Measurements from ENCODE around the gene FMO4. TPM values are rescaled to one million over a fixed set of nuclear protein-coding genes. Genes with fewer than 3 reads are reported as not detected.
"Not testable (repeated sequence)": the region's sequence is repeated elsewhere in the genome, so short reads cannot be mapped to it uniquely, and the experiment has no call there.

The FMO4 gene
- total RNA-seq, 2 donors from 2014 or later = 1.5 to 2.3 TPM

DNA sequence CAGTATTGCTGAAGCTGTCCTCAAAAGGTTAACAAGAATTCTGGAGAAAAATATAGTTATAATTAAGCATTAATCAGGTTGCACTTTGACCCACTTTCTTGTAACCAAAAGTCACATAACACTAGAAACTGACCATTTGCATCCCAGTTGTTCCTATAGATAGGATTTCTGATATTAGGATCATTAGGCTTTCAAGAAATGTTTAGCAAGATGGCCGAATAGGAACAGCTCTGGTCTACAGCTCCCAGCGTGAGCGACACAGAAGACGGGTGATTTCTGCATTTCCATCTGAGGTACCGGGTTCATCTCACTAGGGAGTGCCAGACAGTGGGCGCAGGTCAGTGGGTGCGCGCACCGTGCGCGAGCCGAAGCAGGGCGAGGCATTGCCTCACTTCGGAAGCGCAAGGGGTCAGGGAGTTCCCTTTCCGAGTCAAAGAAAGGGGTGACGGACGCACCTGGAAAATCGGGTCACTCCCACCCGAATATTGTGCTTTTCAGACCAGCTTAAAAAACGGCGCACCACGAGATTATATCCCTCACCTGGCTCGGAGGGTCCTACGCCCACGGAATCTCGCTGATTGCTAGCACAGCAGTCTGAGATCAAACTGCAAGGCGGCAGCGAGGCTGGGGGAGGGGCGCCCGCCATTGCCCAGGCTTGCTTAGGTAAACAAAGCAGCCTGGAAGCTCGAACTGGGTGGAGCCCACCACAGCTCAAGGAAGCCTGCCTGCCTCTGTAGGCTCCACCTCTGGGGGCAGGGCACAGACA is 59.6 kb downstream of the FMO4 start:
- H3K9me3 Mint-ChIP-seq; DNase-seq; H3K36me3 Mint-ChIP-seq (ENCODE audit: insufficient read depth in 2 of 2); H3K27me3 Mint-ChIP-seq (ENCODE audit: low read depth); ATAC-seq (replicated peaks in 1 of 2); H3K4me1 Mint-ChIP-seq (ENCODE audit: low read depth); H3K4me3 Mint-ChIP-seq; H3K27ac Mint-ChIP-seq: not testable (repeated sequence)

DNA sequence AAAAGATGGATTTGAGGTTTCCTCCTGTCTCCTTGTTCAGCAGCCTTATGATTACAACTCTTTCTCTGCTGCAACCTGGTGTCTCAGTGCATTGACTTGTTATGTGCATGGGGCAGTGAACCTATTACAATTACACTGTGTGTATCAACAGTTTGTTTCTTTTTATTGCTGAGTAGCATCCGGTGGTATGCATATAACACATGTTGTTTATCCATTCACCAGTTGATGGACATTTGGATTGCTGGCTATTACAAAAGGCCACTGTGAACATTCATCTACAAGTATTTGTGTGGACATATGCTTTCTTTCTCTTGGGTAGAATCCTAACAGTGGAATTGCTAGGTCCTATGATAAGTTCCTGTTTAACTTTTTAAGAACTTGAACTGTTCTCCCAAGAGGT is 65.9 kb downstream of the FMO4 start:
- DNase-seq (no peak), ATAC-seq (replicated peaks in 1 of 2) (no peak)
- H3K27me3 Mint-ChIP-seq (ENCODE audit: low read depth) = peaks cover 11% of the 10 kb centered on the region
- H3K4me1 Mint-ChIP-seq (ENCODE audit: low read depth) = no peaks in the 10 kb centered on the region
- H3K36me3 Mint-ChIP-seq (ENCODE audit: insufficient read depth in 2 of 2) = no peaks in the 10 kb centered on the region
- H3K9me3 Mint-ChIP-seq = peaks cover 1 to 3% of the 10 kb centered on the region in 2 donors
- no peak overlapping the region for H3K4me3 Mint-ChIP-seq
- H3K27ac Mint-ChIP-seq = no peak overlapping the region

DNA sequence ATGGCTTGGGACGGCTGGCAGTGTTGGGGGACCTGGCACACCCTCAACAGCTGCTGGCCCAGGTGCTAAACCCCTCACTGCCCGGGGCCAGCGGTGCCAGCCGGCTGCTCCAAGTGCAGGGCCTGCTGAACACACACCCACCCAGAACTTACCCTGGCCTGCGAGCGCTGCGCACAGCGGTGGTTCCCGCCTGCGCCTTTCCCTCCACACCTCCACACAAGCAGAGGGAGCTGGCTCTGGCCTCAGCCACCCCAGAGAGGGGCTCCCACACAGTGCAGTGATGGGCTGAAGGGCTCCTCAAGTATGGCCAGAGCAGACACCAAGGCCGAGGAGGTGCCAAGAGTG is 67.9 kb downstream of the FMO4 start:
- Mint-ChIP-seq H3K4me1 (ENCODE audit: low read depth) (no peaks in the 10 kb centered on the region), H3K9me3 (peaks cover 0 to 2% of the 10 kb centered on the region in 2 donors), H3K27ac (no peak overlapping the region), H3K36me3 (ENCODE audit: insufficient read depth in 2 of 2) (no peaks in the 10 kb centered on the region), H3K27me3 (ENCODE audit: low read depth) (peaks cover 13% of the 10 kb centered on the region), H3K4me3 (no peak overlapping the region)
- no peak for DNase-seq
- no peak for ATAC-seq (replicated peaks in 1 of 2)

DNA sequence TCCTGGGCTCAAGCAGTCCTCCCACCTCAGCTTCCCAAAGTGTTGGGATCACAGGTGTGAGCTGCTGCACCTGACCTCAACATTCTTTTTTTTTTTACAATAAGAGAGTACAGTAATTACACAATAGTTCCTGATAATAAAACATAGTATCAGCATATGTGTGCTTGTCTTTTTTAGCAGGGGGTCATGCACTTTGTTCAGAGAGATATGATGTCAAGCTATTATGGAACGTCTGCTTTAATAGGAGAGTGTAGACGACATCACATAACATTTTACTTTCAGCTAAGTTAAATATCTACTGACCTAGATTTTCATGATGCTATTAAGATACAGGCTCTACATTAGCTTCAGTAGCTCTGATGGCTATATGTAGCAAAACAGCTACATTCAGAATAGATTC is 70.5 kb downstream of the FMO4 start:
- H3K36me3 Mint-ChIP-seq (ENCODE audit: insufficient read depth in 2 of 2) = no peaks in the 10 kb centered on the region
- no peak overlapping the region for H3K27ac Mint-ChIP-seq
- H3K27me3 Mint-ChIP-seq (ENCODE audit: low read depth) = peaks cover 13% of the 10 kb centered on the region
- no peak for DNase-seq
- peaks cover 0 to 2% of the 10 kb centered on the region in 2 donors for H3K9me3 Mint-ChIP-seq
- H3K4me3 Mint-ChIP-seq = no peak overlapping the region
- no peak for ATAC-seq (replicated peaks in 1 of 2)
- H3K4me1 Mint-ChIP-seq (ENCODE audit: low read depth) = no peaks in the 10 kb centered on the region

DNA sequence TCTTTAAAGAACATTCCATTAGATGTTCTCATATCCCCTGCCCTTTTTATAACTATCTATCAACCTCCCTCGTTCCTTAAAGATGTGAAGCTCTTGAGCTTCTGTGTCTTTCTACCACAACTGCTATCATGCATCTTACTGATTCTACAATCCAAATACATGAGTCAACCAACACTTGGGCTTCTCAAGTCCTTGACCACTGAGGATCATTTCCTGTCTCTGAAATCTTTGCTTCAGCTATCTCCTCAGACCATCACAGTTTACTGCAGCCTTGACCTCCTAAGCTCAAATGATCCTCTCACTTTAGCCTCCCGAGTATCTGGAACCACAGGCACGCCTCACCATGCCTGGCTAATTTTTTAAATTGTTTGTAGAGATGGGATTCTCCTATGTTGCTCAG is 75.2 kb downstream of the FMO4 start:
- peaks cover 9% of the 10 kb centered on the region for H3K27me3 Mint-ChIP-seq (ENCODE audit: low read depth)
- no peaks in the 10 kb centered on the region for H3K9me3 Mint-ChIP-seq
- no peak for ATAC-seq (replicated peaks in 1 of 2)
- no peak overlapping the region for H3K27ac Mint-ChIP-seq
- no peak for DNase-seq
- no peaks in the 10 kb centered on the region for H3K36me3 Mint-ChIP-seq (ENCODE audit: insufficient read depth in 2 of 2)
- H3K4me3 Mint-ChIP-seq = no peak overlapping the region
- no peaks in the 10 kb centered on the region for H3K4me1 Mint-ChIP-seq (ENCODE audit: low read depth)

DNA sequence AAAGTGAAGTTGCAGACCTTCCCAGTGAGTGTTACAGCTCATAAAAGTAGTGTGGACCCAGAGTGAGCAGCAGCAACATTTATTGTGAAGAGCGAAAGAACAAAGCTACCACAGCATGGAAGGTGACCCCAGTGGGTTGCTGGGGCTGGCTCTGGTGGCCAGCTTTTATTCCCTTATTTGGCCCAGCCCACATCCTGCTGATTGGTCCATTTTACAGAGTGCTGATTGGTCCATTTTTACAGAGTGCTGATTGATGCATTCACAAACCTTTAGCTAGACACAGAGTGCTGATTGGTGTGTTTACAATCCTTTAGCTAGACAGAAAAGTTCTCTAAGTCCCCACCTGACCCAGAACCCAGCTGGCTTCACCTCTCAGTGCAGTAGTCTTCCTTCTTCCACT is 76.8 kb downstream of the FMO4 start:
- H3K9me3 Mint-ChIP-seq; H3K36me3 Mint-ChIP-seq (ENCODE audit: insufficient read depth in 2 of 2); H3K4me1 Mint-ChIP-seq (ENCODE audit: low read depth); H3K4me3 Mint-ChIP-seq; H3K27ac Mint-ChIP-seq; ATAC-seq (replicated peaks in 1 of 2); DNase-seq; H3K27me3 Mint-ChIP-seq (ENCODE audit: low read depth): not testable (repeated sequence)

Other genes with a start within 250 kb of the FMO4 start
- gene FMO3, start 223.3 kb upstream of the FMO4 start, total RNA-seq = not detected
- gene FMO2, start 128.9 kb upstream of the FMO4 start, total RNA-seq = not detected
- not detected for gene FMO1, start 65.7 kb upstream of the FMO4 start, total RNA-seq
- 100 to 1,000 TPM; 284 to 286 TPM for gene PRRC2C, start 171.3 kb downstream of the FMO4 start, total RNA-seq

Measured in activated T-cell treated with anti-CD3 and anti-CD28 coated beads, Interleukin-2, amount 50 U/mL, for 72 hours (primary cell).